Activated naive CD4-positive, alpha-beta T cell treated with anti-CD3 and anti-CD28 coated beads, Interleukin-2, amount 50 U/mL, for 72 hours (primary cell): ENCODE measurements around the gene ZNF521. TPM values are rescaled to one million over a fixed set of nuclear protein-coding genes. Genes with fewer than 3 reads are reported as not detected.

ENCODE experiments used
- ATAC-seq, 2 donors: fragments of 150-1000 bp; cut with Tn5 transposase; 2 replicates each; pipeline ENCODE4 v1.10.0; 2021; ENCODE audit warnings: mild to moderate bottlenecking in 2 of 2, moderate library complexity in 2 of 2
- DNase-seq, 2 donors: peaks; one replicate each; pipeline ENCODE4 v3.0.0; 2021 to 2022; ENCODE audit warnings: low spot score in 2 of 2
- H3K27ac Mint-ChIP-seq, 2 donors: one replicate each; pipeline ENCODE4 v1.8.0; 2022; ENCODE audit warnings: mild to moderate bottlenecking in 2 of 2, mixed read lengths in 2 of 2
- H3K36me3 Mint-ChIP-seq, 2 donors: one replicate each; pipeline ENCODE4 v1.8.0; 2022; ENCODE audit warnings: mixed read lengths in 2 of 2
- H3K9me3 Mint-ChIP-seq, 2 donors: one replicate each; pipeline ENCODE4 v1.8.0; 2022; ENCODE audit warnings: mixed read lengths in 2 of 2
- total RNA-seq, 2 donors: library from RNA; stranded (reverse); gene quantifications; one replicate each; pipeline ENCODE4 v1.2.3, GENCODE V29; 2022

Gene ZNF521
- total RNA-seq, 2 donors from 2014 or later: not detected

DNA sequence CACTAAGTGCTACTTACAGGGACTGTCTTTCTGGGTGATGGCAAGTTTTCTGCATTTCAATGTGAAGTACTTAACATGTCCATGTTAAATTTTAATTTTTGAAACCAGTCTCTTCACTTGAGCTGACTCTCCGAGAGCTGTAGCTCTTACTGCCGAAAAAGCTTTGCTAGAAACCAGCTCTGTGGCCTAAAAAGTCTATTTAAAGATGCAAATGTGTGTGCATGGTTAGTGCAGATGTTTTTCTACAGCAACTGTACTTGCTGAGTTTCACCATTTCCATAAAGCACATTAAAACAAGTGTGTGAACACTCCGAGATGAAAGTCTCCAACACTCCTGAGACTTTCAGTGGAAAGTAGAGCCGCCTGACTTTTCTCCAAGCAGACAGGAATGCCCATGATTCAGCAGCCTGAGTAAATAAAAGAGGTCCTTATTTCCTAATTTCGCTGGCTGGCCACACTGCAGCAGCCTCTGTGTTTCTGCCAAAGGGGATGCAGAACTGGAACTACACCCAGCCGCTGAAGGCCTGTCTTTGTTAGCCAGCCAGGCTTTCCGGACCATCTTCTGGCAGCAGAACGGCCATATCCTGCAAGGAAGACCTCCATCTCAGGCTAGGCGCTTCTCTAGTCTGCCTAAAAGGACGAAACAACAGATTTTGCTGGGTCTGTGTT lies 121.2 kb downstream of the ZNF521 start:
- no peak for DNase-seq
- ATAC-seq: no peak
- H3K27ac Mint-ChIP-seq: no peak overlapping the region
- no peaks in the 10 kb centered on the region for H3K9me3 Mint-ChIP-seq
- no peaks in the 10 kb centered on the region for H3K36me3 Mint-ChIP-seq

DNA sequence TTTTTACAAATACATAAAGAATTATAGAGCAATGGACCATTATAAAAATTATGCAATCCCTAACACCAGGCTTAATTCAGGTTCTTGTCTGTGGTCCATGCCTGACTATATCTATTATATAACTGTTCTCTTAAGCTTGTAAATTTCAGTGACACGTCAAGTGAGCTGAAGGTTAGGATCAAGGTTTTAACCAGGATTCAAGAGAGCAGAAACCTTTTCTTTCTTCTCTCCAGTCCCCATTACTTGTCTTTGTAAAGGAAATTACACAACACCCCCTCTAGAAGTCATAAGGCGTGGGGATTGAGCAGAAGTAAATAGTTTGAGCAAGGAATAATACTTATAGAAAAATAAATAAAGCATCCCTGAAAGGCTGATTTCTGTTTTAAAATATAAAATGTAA lies 122.0 kb downstream of the ZNF521 start:
- Mint-ChIP-seq H3K9me3 (no peaks in the 10 kb centered on the region), H3K27ac (no peak overlapping the region), H3K36me3 (no peaks in the 10 kb centered on the region)
- ATAC-seq (no peak), DNase-seq (no peak)

DNA sequence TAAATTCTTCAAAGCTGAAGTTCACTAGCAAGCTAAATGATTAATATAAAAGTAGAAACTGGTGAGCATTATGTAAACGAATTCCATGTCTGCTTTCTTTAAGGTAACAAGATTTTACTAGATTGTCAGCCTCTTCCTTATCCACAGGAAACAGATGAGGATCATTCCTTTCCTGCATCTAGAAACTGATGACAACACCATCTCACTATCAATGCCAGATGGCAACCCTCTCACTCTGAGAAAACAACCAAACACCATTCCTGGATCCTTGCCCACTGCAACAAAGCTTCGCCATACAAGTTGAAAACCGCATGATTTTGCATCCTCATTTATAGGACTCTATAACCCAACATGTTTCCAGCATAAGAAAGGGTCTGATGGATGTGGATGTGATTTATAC lies 122.9 kb downstream of the ZNF521 start:
- no peak for DNase-seq
- Mint-ChIP-seq H3K27ac (no peak overlapping the region), H3K9me3 (no peaks in the 10 kb centered on the region), H3K36me3 (no peaks in the 10 kb centered on the region)
- no peak for ATAC-seq

DNA sequence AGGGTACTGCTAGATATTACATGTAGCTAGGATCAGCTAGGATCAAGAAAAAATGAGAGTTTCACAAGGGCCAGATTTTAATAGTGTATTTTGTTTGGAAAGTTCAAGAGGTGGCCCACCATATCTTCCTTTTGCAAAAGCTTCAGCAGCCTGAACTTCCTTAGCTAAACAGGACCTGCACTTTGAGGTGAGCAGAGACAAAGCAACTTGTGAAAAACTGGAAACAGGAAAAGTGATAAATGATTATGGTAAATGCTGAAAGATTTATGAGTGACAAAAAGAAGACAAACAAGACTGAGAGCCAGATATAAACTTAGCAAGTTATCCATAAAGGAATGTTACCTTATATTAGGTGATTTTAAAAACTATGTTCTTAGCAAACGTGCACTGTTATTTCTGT lies 123.6 kb downstream of the ZNF521 start:
- ATAC-seq (no peak), DNase-seq (no peak)
- H3K36me3 Mint-ChIP-seq: no peaks in the 10 kb centered on the region
- H3K27ac Mint-ChIP-seq: no peak overlapping the region
- no peaks in the 10 kb centered on the region for H3K9me3 Mint-ChIP-seq

DNA sequence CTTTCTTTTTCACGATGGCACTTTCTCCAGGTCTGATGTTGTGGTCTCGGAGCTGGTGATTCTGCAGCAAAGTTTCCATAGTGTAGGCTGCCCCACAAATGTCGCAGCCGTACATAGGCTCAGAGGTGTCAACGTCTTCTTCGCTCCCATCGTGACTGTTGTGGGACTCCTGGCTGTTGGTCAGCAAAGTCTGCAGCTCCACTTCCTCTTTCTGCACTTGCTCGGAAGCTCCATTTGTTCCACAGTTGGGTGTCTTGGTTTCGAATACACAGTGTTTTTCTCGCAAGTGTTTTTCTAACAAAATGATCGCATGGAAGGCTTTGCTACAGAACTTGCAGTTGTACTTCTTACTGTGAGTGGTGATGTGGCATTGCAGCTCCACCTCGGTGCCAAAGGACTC lies 126.8 kb downstream of the ZNF521 start:
- Mint-ChIP-seq H3K9me3 (no peaks in the 10 kb centered on the region), H3K36me3 (no peaks in the 10 kb centered on the region), H3K27ac (no peak overlapping the region)
- no peak for ATAC-seq
- no peak for DNase-seq

- DNase-seq (no peak), ATAC-seq (no peak)
- Mint-ChIP-seq H3K27ac (no peak overlapping the region), H3K36me3 (no peaks in the 10 kb centered on the region), H3K9me3 (peaks cover under 1 to 4% of the 10 kb centered on the region in 2 donors)
Measured at GRCh38 chr18:25223899-25224886, 127.8 kb downstream of the ZNF521 start.

DNA sequence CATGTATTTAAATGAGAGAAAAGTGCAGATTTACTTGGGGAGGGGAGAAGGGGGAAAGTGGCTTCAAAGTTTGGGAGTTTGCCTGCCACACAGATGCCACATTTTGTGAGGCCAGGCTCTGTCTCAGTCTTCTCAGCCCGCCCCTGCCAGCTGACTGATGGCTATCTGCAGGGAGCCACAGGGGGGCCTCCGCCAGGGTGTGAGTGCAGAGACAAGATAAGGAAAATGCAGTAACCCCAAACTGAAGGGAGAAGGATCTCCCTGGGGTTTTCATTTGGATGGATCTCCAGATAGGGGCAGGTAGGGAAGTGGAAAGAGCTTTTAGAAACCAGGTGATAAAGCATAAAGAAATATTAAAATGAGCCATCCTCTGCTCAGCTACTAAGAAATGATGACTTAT lies 128.8 kb downstream of the ZNF521 start:
- no peaks in the 10 kb centered on the region for H3K36me3 Mint-ChIP-seq
- DNase-seq (no peak), ATAC-seq (no peak)
- peaks cover 4% of the 10 kb centered on the region in 2 donors for H3K9me3 Mint-ChIP-seq
- no peak overlapping the region for H3K27ac Mint-ChIP-seq

- no peak for ATAC-seq
- H3K27ac Mint-ChIP-seq: no peak overlapping the region
Measured at GRCh38 chr18:25222648-25223047, 129.3 kb downstream of the ZNF521 start.

DNA sequence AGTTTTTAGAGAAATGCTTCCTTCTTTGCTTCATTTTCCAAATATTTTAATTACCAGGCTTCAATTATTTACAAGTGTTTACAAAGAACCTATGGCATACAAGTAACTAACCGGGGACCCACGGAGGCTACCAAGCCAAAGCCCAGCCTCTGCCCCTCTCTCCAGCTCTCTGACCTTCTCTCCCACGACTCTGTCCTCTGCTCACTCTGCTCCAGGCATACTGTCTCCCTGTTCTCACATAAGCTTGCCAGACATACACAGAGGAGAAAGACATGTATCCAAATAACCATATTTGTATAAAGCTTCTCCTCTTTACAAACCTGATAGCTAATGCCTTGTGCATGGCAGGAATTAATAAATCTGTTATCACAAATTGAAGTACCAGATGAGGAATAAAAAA lies 141.3 kb downstream of the ZNF521 start:
- DNase-seq: no peak
- ATAC-seq: no peak
- H3K36me3 Mint-ChIP-seq: no peaks in the 10 kb centered on the region
- no peaks in the 10 kb centered on the region for H3K9me3 Mint-ChIP-seq
- H3K27ac Mint-ChIP-seq: no peak overlapping the region

More at GRCh38 chr18:25222648-25223047, 129.3 kb downstream of the ZNF521 start:
- H3K36me3 Mint-ChIP-seq: no peaks in the 10 kb centered on the region
- no peak for DNase-seq
- peaks cover 4% of the 10 kb centered on the region in 2 donors for H3K9me3 Mint-ChIP-seq

GRCh38 chr18:25192065-25192464 lies 159.9 kb downstream of the ZNF521 start:
- DNase-seq (no peak), ATAC-seq (no peak)
- no peaks in the 10 kb centered on the region for H3K36me3 Mint-ChIP-seq
- no peaks in the 10 kb centered on the region for H3K9me3 Mint-ChIP-seq
- no peak overlapping the region for H3K27ac Mint-ChIP-seq

DNA sequence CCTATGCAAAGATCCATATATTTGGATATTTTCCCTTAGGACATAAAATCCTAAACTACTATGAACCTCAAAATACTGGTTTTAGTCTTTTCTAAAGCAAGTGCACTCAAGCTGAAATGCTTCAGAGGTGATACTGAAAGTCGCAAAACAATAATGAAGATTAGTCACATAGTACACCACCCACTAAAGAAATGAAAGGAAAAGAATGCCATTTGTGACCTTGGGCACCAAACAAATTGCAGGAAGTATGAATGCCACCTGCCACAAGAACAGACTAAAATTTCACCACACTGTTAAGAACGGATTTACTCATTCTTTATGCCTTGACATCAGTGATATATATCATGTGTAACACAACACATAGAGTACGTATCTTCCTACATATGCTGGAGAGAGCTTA lies 161.5 kb downstream of the ZNF521 start:
- DNase-seq (no peak), ATAC-seq (no peak)
- H3K27ac Mint-ChIP-seq: no peak overlapping the region
- no peaks in the 10 kb centered on the region for H3K36me3 Mint-ChIP-seq
- no peaks in the 10 kb centered on the region for H3K9me3 Mint-ChIP-seq

DNA sequence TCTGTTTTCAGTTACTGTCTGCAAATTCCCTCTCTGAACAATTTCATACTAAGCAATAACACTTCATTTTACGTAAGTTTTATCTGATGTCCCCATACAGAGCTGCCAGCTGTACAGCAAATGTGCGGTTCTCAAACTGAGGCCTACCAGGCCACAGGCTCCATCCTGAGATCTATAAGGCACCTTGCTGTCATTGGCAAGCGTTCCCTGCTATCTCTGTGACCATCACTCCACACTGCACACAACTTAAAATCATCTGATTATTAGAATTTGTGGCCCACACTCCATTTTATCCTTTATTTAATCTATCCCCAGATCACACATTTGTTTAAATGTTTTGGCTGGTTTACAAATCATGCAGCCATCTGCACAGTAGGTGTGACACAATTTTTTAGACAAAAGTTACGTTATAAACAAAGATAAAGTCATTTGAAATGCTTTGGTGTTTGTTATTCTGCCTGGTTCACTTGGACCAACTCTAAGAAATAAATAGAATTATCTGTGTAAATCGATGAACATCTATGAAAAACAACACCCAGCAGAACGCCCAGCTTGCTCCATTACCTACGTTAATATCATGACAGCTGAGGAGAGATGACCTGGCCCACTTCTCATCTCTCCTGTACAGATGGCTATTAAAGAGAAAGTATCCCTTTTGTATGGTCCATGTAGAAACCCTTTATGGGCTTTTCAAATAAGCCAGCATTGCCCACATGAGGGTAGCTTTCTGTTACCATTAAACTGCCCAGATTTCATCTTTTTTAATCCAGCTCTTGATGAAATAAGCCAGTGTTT lies 162.4 kb downstream of the ZNF521 start:
- no peak overlapping the region for H3K27ac Mint-ChIP-seq
- H3K9me3 Mint-ChIP-seq: no peaks in the 10 kb centered on the region
- ATAC-seq: no peak
- DNase-seq: no peak
- no peaks in the 10 kb centered on the region for H3K36me3 Mint-ChIP-seq

DNA sequence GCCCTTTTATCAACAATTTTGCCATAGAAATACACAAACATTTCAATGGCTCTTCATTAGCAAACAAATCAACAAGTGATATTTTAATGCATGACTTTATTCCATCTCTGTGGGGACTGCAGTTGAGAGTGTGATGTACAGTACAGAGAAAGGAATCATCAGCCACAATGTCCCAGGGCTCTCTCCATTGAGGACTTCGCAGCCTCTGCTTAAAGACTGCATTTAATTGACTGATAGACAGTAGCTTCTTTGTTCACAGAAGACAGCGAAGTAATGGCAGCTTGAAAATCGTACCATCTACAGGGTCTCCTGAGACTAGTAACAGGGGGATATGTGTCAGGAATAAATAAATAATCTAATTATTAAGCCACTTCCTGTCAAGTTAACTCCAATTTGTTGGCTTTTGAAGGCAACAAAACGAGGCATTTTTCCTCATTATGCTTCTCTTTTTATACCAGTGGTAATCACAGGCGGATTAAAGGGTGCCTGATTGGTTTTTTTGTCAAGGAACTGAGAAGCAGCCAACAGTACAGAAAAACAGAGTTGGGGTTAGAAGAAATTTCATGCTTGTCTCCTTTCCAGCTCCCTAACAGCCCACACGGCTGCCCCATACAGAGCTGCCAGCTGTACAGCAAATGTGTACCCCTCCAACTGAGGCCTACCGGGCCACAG lies 164.3 kb downstream of the ZNF521 start:
- DNase-seq (no peak), ATAC-seq (no peak)
- Mint-ChIP-seq H3K9me3 (no peaks in the 10 kb centered on the region), H3K36me3 (no peaks in the 10 kb centered on the region), H3K27ac (no peak overlapping the region)

- H3K27ac Mint-ChIP-seq: no peak overlapping the region
- H3K9me3 Mint-ChIP-seq: no peaks in the 10 kb centered on the region
- DNase-seq (no peak), ATAC-seq (no peak)
- no peaks in the 10 kb centered on the region for H3K36me3 Mint-ChIP-seq
Measured at GRCh38 chr18:25186871-25187270, 165.1 kb downstream of the ZNF521 start.

GRCh38 chr18:25181993-25182392 lies 170.0 kb downstream of the ZNF521 start:
- ATAC-seq: no peak
- Mint-ChIP-seq H3K9me3 (no peaks in the 10 kb centered on the region), H3K27ac (no peak overlapping the region), H3K36me3 (no peaks in the 10 kb centered on the region)
- no peak for DNase-seq

DNA sequence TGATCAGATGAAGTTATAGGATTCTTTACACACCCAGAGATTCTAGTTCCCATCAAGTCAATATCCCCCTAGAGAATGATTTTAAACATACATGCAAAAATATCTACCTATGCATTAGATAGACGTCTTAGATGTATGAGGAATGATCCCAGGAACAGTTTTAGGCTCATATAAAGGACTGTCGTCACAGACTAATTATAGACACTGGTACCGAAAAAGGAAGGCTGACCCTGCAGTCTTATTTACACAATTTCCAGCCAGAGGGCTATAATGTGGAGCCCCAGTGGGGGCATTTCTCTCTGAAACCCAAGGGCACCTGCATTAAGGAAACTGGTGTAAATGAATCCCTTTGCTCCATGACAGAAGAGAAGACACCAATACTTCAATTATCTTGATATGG lies 170.4 kb downstream of the ZNF521 start:
- no peak for ATAC-seq

More for the DNA sequence above, 170.4 kb downstream of the ZNF521 start:
- no peaks in the 10 kb centered on the region for H3K9me3 Mint-ChIP-seq
- no peaks in the 10 kb centered on the region for H3K36me3 Mint-ChIP-seq
- DNase-seq: no peak
- no peak overlapping the region for H3K27ac Mint-ChIP-seq
